Endothelial cell of umbilical vein (primary cell): Measurements from ENCODE around the gene PIP5K1A. TPM values are rescaled to one million over a fixed set of nuclear protein-coding genes. Genes with fewer than 3 reads are reported as not detected.

Experiments used
- BruUV-seq: library from RNA; stranded (reverse); fragments of 400-500 nt; replicated peaks from 2 replicates; lab custom pipeline; 2021; lab: Mats Ljungman, UMichigan
- CTCF ChIA-PET: fragments of 300-600, 350-600 bp; sonication (Branson Sonifier 250); formaldehyde crosslinking; loops from one replicate; lab custom pipeline; 2021; ENCODE audit warnings: antibody characterized with exemption, inconsistent platforms; lab: Charles Lee
- POLR2A ChIA-PET: fragments of 300-600, 350-600 bp; sonication (Branson Sonifier 250); formaldehyde crosslinking; loops from one replicate; lab custom pipeline; 2021; ENCODE audit warnings: antibody characterized with exemption, inconsistent platforms; lab: Charles Lee
- DNase-seq: peaks from one replicate; pipeline ENCODE4 v3.0.0-alpha.2; 2011; ENCODE audit warnings: low read depth, low spot score
- FAIRE-seq: peaks from 2 replicates; lab custom pipeline; 2011; peaks lifted over from hg19 to GRCh38; lab: Jason Lieb, UNC
- H2AFZ ChIP-seq: 2 replicates; pipeline ENCODE4 v1.6.0; 2012; ENCODE audit warnings: low read depth, low read length, control low read depth, inconsistent platforms
- H3K27ac ChIP-seq: 2 replicates; pipeline ENCODE4 v1.5.1; 2011; ENCODE audit warnings: low read depth, mild to moderate bottlenecking, control low read depth, low read length, moderate library complexity; ENCODE audit not compliant: insufficient read depth
- H3K27me3 ChIP-seq, 2 experiments: 2 replicates each; pipeline versions ENCODE4 v1.6.0 to v1.6.1; 2011; ENCODE audit warnings: low read length in 2 of 2, mixed read lengths in 1 of 2; ENCODE audit not compliant: control insufficient read depth in 2 of 2, insufficient read depth in 2 of 2
- H3K36me3 ChIP-seq, 2 experiments: 2 replicates in 1 of 2; 3 replicates in 1 of 2; pipeline ENCODE4 v1.5.1; 2011; ENCODE audit warnings: low read length in 2 of 2, mild to moderate bottlenecking in 1 of 2, moderate library complexity in 1 of 2; ENCODE audit not compliant: control insufficient read depth in 2 of 2, insufficient read depth in 2 of 2; ENCODE audit errors: extremely low read depth in 1 of 2
- H3K4me1 ChIP-seq: 3 replicates; pipeline ENCODE4 v1.5.1; 2011; ENCODE audit warnings: mild to moderate bottlenecking, low read length; ENCODE audit not compliant: control insufficient read depth, insufficient read depth; ENCODE audit errors: extremely low read depth
- H3K4me2 ChIP-seq: 2 replicates; pipeline ENCODE4 v1.6.1; 2011; ENCODE audit warnings: low read length, control low read depth, mixed read lengths; ENCODE audit not compliant: insufficient read depth
- H3K4me3 ChIP-seq, 3 experiments: fragments of 200-600 bp in 1 of 3; sonication (generic), shearing (Covaris generic) in 1 of 3; replicated peaks in 1 of 3; 2 replicates each; pipeline ENCODE4 v1.5.1; 2011 to 2016; ENCODE audit warnings: control low read depth in 3 of 3, low read length in 3 of 3, mild to moderate bottlenecking in 2 of 3, inconsistent platforms in 1 of 3, low read depth in 1 of 3, moderate library complexity in 1 of 3; ENCODE audit not compliant: insufficient read depth in 1 of 3
- H3K79me2 ChIP-seq: 2 replicates; pipeline ENCODE4 v1.6.0; 2012; ENCODE audit warnings: low read length, inconsistent platforms; ENCODE audit not compliant: control insufficient read depth, insufficient read depth
- H3K9ac ChIP-seq: replicated peaks from 2 replicates; pipeline ENCODE3; 2011; ENCODE audit warnings: low read length, control low read depth; ENCODE audit not compliant: insufficient read depth; ENCODE audit errors: extremely low read depth
- H3K9me1 ChIP-seq: replicated peaks from 3 replicates; pipeline ENCODE4 v1.6.0; 2011; ENCODE audit warnings: mild to moderate bottlenecking, low read length; ENCODE audit not compliant: control insufficient read depth, insufficient read depth; ENCODE audit errors: extremely low read depth
- H3K9me3 ChIP-seq: replicated peaks from 2 replicates; pipeline ENCODE4 v1.5.1; 2012; ENCODE audit warnings: low read length, inconsistent platforms; ENCODE audit not compliant: control insufficient read depth, insufficient read depth
- H4K20me1 ChIP-seq: replicated peaks from 2 replicates; pipeline ENCODE3; 2011; ENCODE audit warnings: mild to moderate bottlenecking, low read length; ENCODE audit not compliant: control insufficient read depth, insufficient read depth; ENCODE audit errors: extremely low read depth
- EZH2 ChIP-seq: IDR thresholded peaks from 2 replicates; pipeline ENCODE4 v1.6.1; 2012; ENCODE audit warnings: borderline replicate concordance, low read depth, mild to moderate bottlenecking, moderate library complexity, low read length, inconsistent platforms; ENCODE audit not compliant: severe bottlenecking
- FOS ChIP-seq: IDR thresholded peaks from 2 replicates; pipeline ENCODE4 v1.6.1; 2011; ENCODE audit warnings: mild to moderate bottlenecking, low read length, moderate library complexity, borderline replicate concordance; ENCODE audit not compliant: insufficient read depth
- GATA2 ChIP-seq: IDR thresholded peaks from 2 replicates; pipeline ENCODE4 v1.7.0; 2011; ENCODE audit warnings: low read depth, mild to moderate bottlenecking, moderate library complexity, mixed read lengths, low read length; ENCODE audit not compliant: insufficient read length, insufficient read depth
- JUN ChIP-seq: IDR thresholded peaks from 2 replicates; pipeline ENCODE4 v1.6.1; 2011; ENCODE audit warnings: borderline replicate concordance, low read depth; ENCODE audit not compliant: insufficient read length, insufficient read depth
- MAX ChIP-seq: IDR thresholded peaks from 2 replicates; pipeline ENCODE4 v1.6.1; 2011; ENCODE audit not compliant: insufficient read depth, insufficient read length
- MYC ChIP-seq: IDR thresholded peaks from one replicate; pipeline ENCODE4 v1.6.1; 2011; ENCODE audit warnings: mild to moderate bottlenecking, low read depth, low read length
- POLR2A ChIP-seq: IDR thresholded peaks from 2 replicates; pipeline ENCODE4 v1.6.1; 2012; ENCODE audit warnings: low read depth, mild to moderate bottlenecking, control low read depth, low read length
- POLR2AphosphoS5 ChIP-seq: IDR thresholded peaks from 2 replicates; pipeline ENCODE4 v1.6.1; 2012; ENCODE audit warnings: low read depth, mild to moderate bottlenecking, control low read depth, low read length, moderate library complexity; ENCODE audit not compliant: insufficient read depth
- dilution Hi-C: fragments of 300-500 bp; cut with MboI; formaldehyde crosslinking; loops from one replicate; pipeline ENCODE4 v1.15.0; 2019; ENCODE audit warnings: low sequenced_read_pairs; ENCODE audit not compliant: extremely low pct_ligation_motif_present
- intact Hi-C: fragments of 100-400 bp; cut with micrococcal nuclease; formaldehyde crosslinking; loops from one replicate; pipeline ENCODE4 v1.10.0; 2022
- polyA plus RNA-seq, 4 experiments: library from polyadenylated mRNA; depleted of rRNA in 3 of 4; stranded (reverse) in 3 of 4; unstranded in 1 of 4; fragments of >200 nt; gene quantifications; 2 replicates each; pipeline versions ENCODE4 v1.2.1 to v1.2.3, GENCODE V29; 2011 to 2012; ENCODE audit warnings: missing spikeins in 1 of 4
- total RNA-seq: library from RNA; stranded (reverse); gene quantifications from 2 replicates; pipeline ENCODE4 v1.2.3, GENCODE V29; 2021
- TF ChIP-seq, protein P1 (sequence below), 2 donors: IDR thresholded peaks; 1 replicate in 1 of 2; 2 replicates in 1 of 2; pipeline ENCODE4 v1.5.1; 2011; ENCODE audit warnings: low read length in 2 of 2, mild to moderate bottlenecking in 2 of 2, moderate library complexity in 2 of 2, control low read depth in 1 of 2, inconsistent platforms in 1 of 2, low read depth in 1 of 2; ENCODE audit not compliant: insufficient read depth in 1 of 2; ENCODE audit errors: extremely low read depth in 1 of 2

The PIP5K1A gene
- total and polyA plus RNA-seq, 2 donors (not counting 3 experiments of a cell fraction or from before 2014, with no cell fraction given), result 72.1 to 79.3 TPM

DNA sequence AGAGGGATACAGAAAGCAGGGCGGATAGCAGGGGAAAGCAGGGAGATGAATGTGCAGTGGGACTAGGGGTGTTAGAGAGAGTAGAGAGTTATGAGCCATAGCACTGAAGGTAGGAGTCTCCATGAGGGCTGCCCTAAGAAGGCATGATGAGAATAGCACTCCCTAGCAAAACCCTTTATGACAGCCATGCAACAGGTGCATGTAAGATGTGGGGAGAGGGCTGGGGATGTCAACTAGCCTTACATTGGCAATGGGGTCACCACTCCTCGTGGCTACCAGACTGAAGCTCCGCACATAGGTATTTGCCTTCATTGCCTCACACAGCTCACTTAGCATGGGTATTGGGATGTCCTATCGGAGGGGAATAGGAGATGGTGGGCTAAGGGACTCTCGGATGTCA lies 27.2 kb upstream of the PIP5K1A start:
- H4K20me1 ChIP-seq, result no peaks in the 10 kb centered on the region
- peaks cover 11% of the 10 kb centered on the region for H3K79me2 ChIP-seq
- POLR2A ChIA-PET, result interaction anchor here (0.5 to 0.7 kb wide), 2 partner anchors 16 to 66 kb away, joined by 3 to 5 read pairs; no protein-coding TSS in a partner anchor
- BruUV-seq, result no TSS peak
- no peak overlapping the region for H3K4me2 ChIP-seq
- peaks cover 8% of the 10 kb centered on the region for H3K4me1 ChIP-seq
- no peak overlapping the region for H3K27ac ChIP-seq
- dilution Hi-C loops, result no loop called here
- peak; percentile 24 for TF ChIP-seq POLR2AphosphoS5
- TF ChIP-seq JUN, result no peak
- H3K9ac ChIP-seq, result no peak overlapping the region
- intact Hi-C loops, result no loop called here
- FAIRE-seq (no peak), DNase-seq (no peak)
- H3K27me3 ChIP-seq, result no peaks in the 10 kb centered on the region
- H3K36me3 ChIP-seq, result peaks cover 2 to 23% of the 10 kb centered on the region in 2 experiments
- no peaks in the 10 kb centered on the region for H3K9me1 ChIP-seq
- no peaks in the 10 kb centered on the region for H3K9me3 ChIP-seq
- H3K4me3 ChIP-seq, result no peak overlapping the region
- CTCF ChIA-PET, result interaction anchor here (0.9 to 1.4 kb wide), 4 partner anchors 19 to 88 kb away, joined by 3 to 6 read pairs (median 3); partner anchors contain the start of gene VPS72
- no peak overlapping the region for H2AFZ ChIP-seq

DNA sequence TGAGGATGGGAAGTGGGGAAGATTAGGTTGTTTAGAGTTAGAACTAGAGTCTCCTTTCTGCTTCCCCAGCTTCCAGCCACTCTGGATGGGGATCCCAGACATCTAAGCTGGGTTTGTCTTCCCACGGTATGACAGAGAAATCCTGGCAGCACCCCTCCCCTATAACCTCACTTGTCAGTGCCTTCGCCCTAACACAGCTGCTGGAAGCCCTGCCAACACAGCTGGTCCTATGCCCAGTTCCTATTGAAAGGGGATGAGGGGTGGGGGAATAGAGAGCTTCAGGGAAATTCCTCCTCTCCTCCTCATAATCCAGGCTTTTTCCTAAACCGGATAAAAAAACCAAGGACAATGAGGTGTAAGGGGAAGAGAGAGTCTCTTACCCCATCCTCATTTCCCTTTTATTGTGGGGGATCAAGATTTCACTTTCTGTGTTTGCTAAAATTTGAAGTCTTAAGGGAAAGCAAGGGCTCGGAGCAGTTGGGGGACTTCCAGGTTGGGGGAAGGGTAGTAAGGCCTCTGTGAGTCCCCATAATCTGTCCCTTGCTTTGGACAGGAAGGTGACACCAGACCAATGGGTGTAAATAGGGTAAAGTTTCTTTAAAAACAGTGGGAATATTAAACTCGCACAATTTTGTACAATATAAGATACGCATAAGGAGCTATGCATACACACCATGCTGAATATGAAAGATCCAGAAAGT lies 23.2 kb upstream of the PIP5K1A start:
- Histone ChIP-seq H4K20me1 (no peaks in the 10 kb centered on the region), H3K36me3 (peaks cover 12 to 26% of the 10 kb centered on the region in 2 experiments), H2AFZ (no peak overlapping the region), H3K79me2 (no peaks in the 10 kb centered on the region), H3K4me2 (no peak overlapping the region), H3K9ac (no peak overlapping the region), H3K27me3 (no peaks in the 10 kb centered on the region), H3K4me3 (no peak overlapping the region), H3K9me3 (no peaks in the 10 kb centered on the region), H3K4me1 (no peaks in the 10 kb centered on the region), H3K27ac (no peak overlapping the region), H3K9me1 (no peaks in the 10 kb centered on the region)
- BruUV-seq, result no TSS peak
- ChIA-PET CTCF (interaction anchor here (3.5 kb wide), 1 partner anchor 75 kb away, joined by 36 read pairs; no protein-coding TSS in a partner anchor), POLR2A (no interaction called here)
- intact Hi-C loops (no loop called here), dilution Hi-C loops (no loop called here)
- DNase-seq (no peak), FAIRE-seq (no peak)
- TF ChIP-seq, protein P1, sequence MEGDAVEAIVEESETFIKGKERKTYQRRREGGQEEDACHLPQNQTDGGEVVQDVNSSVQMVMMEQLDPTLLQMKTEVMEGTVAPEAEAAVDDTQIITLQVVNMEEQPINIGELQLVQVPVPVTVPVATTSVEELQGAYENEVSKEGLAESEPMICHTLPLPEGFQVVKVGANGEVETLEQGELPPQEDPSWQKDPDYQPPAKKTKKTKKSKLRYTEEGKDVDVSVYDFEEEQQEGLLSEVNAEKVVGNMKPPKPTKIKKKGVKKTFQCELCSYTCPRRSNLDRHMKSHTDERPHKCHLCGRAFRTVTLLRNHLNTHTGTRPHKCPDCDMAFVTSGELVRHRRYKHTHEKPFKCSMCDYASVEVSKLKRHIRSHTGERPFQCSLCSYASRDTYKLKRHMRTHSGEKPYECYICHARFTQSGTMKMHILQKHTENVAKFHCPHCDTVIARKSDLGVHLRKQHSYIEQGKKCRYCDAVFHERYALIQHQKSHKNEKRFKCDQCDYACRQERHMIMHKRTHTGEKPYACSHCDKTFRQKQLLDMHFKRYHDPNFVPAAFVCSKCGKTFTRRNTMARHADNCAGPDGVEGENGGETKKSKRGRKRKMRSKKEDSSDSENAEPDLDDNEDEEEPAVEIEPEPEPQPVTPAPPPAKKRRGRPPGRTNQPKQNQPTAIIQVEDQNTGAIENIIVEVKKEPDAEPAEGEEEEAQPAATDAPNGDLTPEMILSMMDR (IDR thresholded peaks at IDR 0.05; ENCODE audit: extremely low read depth in 1 of 2, insufficient read depth in 1 of 2, low read depth in 1 of 2, low read length in 2 of 2), result no peak
- no peak for TF ChIP-seq FOS
- no peak for TF ChIP-seq POLR2A
- no peak for TF ChIP-seq MYC
- TF ChIP-seq POLR2AphosphoS5, result no peak
- no peak for TF ChIP-seq MAX
- TF ChIP-seq EZH2, result no peak
- no peak for TF ChIP-seq GATA2
- TF ChIP-seq JUN, result no peak
